ENCODE results near the gene BORCS8.

DNA sequence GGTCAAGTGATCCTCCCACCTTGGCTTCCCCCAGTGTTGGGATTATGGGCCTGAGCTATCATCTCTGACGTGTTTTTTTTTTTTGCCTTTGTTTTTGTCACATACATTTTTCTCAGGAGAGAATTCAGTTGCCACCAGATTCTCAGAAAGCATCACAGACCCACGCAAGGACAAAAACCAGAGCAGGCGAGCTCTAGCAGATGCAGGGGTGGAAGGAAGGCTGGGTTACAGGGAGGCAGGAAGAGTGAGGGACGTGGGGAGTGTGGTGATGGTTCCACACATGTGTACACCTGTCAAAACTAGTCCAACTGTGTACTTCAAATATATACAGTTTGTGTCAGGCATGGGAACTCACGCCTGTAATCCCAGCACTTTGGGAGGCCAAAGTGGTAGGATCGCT is 58.0 kb downstream of the BORCS8 start:
- no peak for TF ChIP-seq POLR2A (IDR thresholded peaks at IDR 0.05; ENCODE audit: low read length)
- no peak for TF ChIP-seq HDAC2 (IDR thresholded peaks at IDR 0.05)
- TF ChIP-seq, protein P1, sequence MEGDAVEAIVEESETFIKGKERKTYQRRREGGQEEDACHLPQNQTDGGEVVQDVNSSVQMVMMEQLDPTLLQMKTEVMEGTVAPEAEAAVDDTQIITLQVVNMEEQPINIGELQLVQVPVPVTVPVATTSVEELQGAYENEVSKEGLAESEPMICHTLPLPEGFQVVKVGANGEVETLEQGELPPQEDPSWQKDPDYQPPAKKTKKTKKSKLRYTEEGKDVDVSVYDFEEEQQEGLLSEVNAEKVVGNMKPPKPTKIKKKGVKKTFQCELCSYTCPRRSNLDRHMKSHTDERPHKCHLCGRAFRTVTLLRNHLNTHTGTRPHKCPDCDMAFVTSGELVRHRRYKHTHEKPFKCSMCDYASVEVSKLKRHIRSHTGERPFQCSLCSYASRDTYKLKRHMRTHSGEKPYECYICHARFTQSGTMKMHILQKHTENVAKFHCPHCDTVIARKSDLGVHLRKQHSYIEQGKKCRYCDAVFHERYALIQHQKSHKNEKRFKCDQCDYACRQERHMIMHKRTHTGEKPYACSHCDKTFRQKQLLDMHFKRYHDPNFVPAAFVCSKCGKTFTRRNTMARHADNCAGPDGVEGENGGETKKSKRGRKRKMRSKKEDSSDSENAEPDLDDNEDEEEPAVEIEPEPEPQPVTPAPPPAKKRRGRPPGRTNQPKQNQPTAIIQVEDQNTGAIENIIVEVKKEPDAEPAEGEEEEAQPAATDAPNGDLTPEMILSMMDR (IDR thresholded peaks at IDR 0.05): no peak
- no peak for TF ChIP-seq CBX8 (IDR thresholded peaks at IDR 0.05)

Data from A549 (cell line).